ENCODE results near the gene IGF2R.
"Not testable (repeated sequence)": the region's sequence is repeated elsewhere in the genome, so short reads cannot be mapped to it uniquely, and the experiment has no call there.

Gene IGF2R

DNA sequence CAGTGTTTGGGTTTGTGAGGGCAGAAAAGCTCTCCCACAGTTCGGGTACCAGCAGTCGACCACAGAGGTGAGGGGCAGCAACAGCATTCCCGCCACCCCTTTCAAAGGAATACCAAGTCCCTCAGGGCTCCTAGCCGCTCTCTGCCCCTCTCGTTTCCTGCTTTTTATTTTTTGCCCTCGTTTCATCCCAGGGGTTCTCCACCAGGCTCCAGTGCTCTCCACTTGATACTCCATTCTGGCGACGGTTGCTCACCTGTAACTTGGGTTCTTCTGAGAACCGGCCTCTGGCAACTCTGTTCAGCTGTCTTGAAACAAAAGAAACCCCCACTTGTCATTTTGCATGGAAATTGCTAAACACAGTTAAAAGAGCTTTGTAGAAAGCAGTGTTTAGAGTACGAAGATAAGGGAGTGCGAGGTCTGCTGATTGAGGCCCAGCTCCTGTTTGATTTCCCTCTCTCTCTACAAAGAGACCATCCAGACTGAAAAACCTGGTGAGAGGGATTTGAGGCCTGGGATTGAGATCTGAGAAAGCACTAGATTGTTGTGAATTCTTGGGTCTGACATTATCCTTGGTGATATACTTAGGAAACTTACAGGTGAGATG lies 28.7 kb downstream of the IGF2R start:
- DNase-seq, result no peak

DNA sequence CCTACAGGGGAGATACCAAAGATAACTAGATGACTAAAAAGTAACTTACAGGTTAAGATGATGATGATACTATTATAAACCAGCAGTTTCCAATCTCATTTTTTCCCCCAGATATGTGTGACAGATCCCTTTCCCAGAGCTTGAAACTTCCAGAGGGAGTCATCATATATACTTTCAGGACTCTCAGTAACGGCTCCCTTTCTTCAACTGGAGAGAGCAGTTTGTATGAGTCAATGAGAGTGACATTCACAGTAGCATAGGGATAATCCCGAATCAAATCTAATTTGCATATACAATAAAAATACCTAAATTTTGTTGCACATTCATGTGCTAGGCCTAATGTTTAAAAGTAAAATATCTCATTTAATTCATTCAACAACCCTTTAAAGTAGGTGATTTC lies 29.7 kb downstream of the IGF2R start:
- DNase-seq, result no peak

DNA sequence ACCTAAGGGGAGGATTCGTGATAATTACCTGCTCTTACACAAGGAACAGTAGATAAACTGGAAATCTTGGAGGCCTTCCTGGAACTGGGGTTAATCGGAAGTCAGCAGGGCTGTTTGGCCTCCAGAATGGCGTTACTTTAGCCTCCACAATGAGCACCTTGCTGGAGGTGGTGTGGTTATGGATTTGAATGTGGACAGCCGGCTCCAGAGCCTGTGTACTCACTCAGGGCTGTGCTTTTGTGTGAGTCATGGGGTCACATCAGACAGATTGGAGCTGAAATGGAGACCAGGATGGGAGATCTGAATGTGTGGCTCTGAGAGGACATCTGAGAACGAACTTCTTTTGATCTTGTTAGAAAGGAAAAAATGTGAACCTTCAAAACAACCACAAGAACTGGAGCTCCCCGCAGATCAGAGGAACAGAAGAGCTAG lies 30.4 kb downstream of the IGF2R start:
- DNase-seq, result no peak

DNA sequence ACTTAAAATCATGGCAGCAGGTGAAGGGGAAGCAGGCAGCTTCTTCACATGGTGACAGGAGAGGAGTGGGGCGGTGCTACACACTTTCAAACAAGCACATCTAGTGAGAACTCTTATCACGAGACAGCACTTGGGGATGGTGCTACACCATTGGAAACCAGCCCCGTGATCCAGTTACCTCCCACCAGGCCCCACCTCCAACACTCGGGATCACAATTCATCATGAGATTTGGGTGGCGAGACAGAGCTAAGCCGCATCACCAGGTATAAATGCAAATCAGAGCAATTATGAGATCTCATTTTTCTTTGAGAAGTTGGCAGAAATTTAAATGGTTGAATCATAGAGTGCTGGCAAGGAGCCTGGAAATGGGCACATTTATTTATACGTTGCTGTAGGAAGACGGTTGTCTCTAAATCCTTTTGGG lies 31.4 kb downstream of the IGF2R start:
- DNase-seq, result no peak

DNA sequence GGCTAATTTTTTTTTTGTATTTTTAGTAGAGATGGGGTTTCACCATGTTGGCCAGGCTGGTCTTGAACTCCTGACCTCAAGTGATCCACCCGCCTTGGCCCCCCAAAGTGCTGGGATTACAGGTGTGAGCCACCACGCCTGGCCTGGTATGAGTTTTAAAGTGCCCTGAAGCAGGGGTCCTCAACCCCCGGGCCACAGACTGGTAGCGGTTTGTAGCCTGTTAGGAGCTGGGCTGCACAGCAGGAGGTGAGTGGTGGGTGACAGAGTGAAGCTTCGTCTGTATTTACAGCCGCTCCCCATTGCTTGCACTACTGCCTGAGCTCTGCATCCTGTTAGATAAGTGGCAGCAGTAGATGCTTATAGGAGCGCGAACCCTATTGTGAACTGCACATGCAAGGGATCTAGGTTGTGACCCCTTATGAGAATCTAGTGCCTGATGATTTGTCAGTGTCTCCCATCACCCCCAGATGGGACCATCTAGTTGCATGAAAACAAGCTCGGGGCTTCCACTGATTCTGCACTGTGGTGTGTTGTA lies 32.1 kb downstream of the IGF2R start:
- not testable (repeated sequence) for DNase-seq

DNA sequence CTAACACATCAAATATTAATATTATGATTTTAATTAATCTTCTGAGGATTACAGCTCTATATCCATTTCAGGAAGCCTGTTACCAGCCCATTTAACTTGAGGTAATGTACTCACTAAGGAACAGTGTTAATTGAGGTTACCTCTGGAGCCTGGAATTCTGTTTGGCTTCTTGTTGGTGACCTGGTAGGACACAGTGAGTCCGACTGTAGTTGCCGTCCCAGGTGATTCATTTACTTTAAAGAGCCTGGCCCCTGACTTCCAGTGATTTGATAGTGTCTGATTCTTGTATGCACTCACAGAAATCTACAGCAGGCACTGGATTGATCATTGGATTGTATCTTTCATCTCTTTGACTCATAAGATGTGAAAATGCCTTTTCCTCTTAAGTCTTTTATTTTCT lies 34.0 kb downstream of the IGF2R start:
- DNase-seq, result no peak

DNA sequence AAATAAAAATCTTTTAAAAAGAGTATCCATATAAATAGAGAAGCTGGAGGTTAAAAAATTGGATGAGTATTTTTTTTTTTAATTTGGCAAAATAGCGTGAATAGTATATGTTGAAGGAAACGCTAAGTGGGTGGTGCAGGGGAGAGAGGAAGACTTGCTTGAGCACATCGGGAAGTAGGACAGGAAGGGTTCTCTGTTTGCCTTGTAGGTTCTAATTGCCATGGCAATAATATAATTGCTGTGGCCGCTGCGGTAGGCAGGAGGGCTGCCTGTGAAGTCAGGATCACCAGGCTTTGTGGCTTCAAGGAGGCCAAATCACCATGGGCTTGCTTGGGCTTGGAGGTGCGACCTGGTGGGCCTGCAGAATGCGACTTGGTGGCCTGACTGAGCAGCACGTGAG lies 35.1 kb downstream of the IGF2R start:
- DNase-seq, result no peak

DNA sequence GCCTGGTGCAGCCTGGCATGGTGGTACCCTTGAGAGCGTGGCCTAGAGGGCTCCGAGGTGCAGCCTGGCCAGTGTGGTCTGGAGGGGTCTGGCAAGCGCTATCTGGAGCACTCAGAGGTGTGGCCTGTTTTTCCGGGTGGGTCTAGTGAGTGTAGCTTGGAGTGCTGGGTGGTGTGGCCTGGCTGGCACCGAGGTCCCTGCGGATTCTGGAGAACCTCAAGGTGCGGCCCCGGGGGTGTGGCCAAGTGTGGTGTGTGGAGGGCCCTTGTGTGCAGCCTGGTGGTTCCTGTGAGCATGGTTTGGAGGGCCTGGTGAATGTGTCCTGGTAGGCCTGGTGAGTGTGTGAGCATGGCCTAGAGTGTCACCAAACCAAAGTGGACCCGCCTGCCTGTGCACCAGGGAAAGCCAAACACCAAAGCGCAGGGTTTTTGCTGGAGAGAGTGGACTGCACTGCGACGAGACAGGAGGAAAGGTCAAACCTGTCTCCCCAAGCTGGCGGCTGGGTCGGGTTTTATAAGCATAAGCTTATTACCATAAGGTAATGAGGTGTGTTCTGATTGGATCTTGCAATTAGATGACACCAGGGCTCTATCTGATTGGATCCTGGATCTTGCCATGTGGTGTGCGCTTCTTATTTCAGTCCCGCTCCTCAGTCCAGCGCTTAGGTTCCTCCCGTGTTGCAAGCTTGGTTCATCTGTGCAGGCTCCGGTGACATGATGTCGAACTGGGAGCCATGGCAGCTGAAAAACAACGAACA lies 35.7 kb downstream of the IGF2R start:
- DNase-seq, result no peak

DNA sequence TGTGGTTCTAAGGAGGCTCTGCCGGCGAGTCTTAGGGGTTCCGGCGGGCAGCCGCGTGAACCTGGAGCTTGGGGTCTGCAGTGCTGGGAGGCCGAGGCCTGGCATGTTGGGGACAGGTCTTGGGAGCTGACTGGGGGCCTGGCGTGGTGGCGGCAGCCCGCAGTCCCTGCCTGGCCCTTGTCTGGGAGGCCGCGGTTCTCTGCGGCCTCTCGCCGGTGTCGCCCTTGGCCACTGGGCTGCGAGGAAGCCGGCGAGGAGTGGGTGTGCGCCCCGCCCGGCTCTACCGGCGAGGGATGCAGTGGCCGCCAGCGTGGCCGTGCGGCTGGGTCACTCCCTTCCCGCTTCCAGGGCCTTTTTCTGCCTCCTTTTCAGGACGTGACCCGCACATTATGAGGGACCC lies 36.3 kb downstream of the IGF2R start:
- no peak for DNase-seq

DNA sequence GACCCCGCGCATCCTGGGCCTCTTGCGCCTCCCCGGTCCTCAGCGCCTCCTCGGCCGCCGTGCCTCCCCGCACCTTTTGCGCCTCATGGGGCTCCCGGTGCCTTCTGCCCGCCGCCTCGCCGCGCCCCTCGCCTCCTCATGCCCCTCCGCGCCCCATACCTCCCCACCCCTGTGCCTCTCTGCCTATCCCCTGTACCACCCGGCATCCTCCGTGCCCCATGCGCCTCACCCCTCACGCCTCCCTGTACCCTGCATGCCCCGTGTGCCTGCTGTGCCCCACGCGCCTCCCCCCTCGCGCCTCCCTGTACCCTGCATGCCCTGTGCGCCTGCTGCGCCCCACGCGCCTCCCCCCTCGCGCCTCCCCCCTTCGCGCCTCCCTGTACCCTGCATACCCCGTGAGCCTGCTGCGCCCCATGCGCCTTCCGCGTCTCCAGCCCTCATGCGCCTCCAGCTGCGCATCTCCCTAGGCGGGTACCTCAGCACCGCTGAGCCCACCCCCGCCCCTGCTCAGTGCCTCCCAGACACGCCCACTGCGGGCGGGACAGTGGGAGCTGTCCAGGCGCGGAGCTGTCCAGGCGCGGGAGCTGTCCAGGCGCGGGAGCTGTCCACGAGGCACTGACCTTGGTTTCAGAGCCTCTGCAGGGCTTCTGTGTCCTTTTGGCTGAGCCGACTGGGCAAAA lies 37.1 kb downstream of the IGF2R start:
- no peak for DNase-seq

DNA sequence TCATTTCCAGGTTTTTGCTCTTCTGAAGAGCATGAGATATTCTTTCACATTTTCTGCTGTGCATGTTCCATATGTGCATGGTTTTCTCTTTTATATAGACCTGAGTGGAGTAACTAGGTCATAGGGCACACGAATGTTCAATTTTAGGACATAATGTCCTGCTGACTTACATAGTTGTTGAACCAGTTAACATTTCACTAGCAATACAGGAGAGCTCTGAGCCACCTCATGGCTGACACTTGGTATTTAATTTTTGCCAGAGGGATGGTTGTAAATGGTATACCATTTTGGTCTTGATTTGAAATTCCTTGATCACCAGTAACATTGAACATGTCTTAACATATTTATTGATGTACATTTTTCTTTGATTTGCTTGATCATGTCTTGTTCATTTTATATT lies 38.3 kb downstream of the IGF2R start:
- DNase-seq, result no peak

DNA sequence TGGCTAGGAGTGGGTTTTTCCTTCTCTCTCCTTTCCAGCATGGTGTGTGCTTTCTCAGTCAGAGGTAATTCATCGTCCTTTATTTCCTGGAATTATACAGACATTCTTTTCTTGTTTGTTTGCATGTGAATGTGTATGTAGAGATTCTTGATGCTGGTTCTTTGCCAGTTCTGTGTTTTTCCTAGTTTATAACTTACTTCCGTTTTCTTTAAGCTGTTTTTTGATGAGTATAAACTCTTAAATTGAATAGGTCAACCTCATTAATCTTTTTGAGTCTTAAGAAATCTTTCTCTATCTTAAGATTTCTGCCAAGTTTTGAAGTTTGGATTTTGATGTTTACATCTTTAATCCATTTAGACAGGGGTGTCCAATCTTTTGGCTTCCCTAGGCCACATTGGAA lies 38.7 kb downstream of the IGF2R start:
- DNase-seq, result no peak

DNA sequence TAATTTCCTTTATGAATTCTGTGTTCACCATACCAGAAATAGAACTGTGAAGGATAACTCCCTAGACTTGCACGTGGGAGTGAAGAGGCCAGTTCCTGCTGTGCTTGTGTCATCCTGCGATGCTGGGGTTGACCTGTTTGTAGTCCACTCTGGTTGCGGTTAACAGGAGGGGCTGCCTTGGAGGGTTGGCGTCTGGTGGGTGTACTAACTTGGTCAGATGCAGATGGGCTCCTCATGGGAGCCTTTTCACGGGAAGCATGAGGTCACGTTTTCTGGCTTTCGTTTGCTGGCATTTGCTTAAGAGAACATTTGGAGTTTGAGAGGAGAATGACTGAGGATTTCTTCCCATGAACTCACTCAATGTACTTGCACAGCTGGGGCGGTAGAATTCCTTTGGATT lies 41.2 kb downstream of the IGF2R start:
- no peak for DNase-seq

DNA sequence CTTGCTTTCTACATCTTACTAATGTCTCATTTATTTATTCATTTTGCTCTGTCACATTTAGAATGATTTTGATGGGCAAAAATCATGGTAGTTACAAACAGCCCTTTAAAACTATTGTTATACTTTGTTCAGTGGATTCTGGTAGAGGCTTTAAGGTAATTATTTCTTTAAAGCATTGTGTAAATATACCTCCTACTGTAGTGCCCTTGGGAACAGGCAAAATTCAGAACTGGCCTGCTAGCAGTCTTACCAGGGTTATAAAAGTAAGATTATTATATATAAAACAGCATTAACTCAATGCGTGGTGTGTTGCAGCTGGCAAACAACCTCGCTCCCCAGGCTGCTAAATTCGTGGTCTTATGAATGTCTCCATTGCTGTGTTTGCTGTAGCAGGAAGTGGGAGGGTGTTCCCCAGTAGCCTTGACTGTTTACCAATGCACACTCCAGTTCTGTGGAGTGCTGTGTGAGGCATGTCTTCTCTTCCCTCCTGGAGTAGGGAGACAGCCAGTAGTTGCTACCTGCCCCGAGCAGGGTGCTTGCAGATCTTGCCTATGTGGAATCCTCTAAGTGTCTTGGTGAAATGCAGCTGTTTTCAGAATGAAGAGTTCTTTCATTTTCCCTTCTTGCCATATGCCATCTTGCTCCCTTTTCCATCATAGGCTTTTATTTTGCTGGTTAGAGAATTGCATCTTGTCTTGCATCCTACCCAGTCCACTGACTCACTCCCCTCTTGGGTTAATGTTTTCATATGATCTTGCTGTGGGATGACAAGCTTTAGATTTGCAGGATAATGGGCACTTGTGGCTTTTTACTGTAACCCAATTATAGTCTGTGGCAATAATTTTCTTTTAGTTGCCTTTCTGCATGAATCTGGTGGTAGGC lies 45.3 kb downstream of the IGF2R start:
- DNase-seq, result no peak

DNA sequence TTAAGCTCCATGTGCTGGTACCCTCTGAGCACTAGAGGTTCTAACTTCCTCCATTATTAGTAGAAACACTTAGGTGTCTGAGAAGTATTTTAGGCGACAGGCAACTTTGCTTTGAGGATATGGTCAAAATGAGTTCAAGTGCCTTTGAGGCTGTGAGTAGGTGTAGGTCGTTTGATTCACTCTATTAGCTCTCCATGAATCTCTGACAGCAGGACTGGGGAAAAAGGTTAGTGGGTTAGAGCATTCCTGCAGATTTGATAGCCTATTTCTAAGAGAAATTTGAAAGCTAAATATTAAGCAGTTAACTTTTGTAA lies 45.9 kb downstream of the IGF2R start:
- no peak for DNase-seq

DNA sequence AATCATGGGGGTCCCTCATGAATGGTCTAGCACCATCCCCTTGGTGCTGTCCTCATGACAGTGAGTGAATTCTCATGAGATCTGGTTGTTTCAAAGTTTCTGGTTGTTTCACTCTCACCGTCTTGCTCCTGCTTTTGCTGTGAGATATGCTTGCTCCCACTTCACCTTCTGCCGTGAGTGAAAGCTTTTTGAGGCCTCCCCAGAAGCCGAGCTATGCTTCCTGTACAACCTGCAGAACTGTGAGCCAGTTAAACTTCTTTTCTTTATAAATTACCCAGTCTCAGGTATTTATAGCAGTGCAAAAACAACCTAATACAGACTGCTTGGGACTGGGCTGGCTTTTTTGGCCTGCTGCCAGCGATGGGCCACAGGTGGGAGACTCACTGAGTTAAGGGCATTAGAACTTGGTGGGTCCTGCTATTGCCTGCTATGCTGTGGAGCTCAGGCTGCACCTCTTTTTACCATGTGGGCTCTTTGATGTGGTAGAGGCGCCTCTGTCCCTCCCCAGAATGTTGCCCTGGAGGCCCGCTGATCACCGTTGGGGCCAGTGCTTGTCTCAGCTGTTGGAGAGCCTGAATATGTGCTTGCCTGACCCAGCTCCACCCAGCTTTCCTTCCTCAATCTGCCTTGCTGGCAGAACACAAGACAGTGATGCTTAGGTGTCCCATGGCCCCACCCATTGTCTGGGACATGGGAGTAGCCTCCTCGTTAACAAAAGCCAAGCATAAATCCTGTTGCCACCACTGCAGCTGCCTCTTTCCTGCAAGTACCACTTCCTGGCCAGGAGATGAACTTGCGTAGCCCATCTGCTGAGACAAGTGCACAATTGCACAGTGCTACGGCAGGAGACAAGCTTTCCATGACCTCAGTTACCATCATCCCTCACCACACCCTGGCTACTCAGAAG lies 47.1 kb downstream of the IGF2R start:
- peak; percentile 33 for DNase-seq

DNA sequence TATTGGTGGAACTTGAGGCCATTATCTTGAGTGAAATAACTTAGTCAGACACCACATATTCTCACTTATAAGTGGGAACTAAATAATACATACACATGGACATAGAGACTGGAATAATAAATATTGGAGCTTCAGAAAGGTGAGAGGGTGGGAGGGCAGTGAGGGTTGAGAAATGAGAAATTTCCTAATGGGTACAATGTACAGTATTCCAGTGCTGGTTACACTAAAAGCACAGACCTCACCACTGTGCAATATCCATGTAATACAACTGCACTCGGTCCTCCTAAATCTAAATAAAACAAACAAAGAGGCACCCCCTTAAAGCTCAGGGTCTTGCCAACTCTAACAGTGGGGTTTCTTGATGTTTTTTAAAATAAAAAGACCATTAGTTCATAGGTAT lies 53.2 kb downstream of the IGF2R start:
- no peak for DNase-seq

DNA sequence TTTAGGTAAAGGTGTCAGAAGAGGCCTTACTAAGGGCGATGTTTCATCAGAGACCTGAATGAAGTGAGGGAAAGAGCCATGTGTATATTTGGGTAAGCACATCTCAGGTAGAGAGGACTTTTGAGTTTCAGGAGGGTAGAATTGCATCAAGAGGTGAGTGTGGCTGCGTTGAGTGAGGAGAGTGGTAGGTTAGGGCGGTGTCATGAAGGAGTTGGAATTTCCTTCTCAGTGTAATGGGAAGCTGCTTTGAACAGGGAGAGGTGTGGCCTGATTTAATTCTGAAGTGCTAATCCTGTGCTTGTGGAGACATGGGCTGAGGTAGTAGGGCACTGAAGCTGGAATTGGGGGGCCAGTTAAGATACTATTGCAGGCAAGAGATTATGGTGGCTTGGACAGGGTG lies 53.9 kb downstream of the IGF2R start:
- DNase-seq, result no peak

DNA sequence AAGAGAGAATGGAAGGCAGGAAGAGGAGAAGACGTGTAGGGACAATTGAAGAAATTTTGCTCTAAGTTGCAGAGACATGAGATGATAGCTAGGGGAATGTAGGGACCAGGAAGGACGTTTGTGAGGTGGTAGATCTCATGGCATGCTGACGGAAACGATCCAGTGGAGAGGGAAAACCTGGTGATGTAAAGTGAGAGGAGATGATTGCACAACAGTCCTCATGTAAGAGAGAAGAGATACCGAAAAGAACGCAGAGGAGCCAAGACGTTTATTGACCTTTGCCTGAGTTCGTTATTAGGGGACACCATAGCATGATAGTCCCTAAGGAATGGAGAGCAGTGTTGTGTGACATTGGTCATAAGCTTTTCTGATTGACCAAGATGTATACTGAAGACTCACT lies 55.3 kb downstream of the IGF2R start:
- DNase-seq, result no peak

DNA sequence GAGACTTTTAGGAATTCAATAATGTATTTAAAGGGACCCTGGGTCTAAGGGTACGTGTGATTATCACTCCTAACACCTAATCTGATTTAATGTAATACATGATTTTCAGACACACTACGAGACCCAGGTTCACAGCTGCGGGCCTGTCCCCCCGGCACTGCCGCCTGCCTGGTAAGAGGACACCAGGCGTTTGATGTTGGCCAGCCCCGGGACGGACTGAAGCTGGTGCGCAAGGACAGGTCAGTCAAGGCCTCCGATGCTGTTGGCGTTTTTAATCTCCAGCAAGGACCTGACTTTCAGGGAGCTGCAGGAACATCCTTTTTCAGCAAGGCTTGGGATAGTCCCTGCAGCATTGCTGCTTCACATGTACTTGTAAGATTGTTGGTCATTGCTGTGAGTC lies 58.2 kb downstream of the IGF2R start:
- no peak for DNase-seq

DNA sequence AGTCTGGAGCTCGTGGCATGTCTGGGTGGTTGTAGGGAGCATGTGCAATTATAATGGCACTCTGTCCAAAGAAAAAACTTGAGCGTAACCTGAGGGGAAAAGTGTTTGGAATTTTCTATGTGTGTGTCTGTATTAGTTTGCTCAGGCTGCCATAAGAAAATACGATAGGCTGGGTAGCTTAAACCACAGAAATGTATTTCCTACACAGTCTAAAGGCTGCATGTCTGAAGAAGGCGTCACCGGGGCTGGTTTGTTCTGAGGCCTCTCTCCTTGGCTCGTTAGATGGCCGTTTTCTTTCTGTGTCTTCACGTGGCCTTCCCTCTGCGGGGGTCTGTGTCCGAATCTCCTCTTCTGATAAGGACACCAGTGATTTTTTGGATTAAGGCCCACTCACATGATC lies 59.0 kb downstream of the IGF2R start:
- DNase-seq, result no peak

Data from activated CD4-positive, alpha-beta T cell treated with anti-CD3 and anti-CD28 coated beads, Interleukin-2, amount 50 U/mL, for 1 hour (primary cell).